HL-60 (cell line): ENCODE results near the gene OR7D2.
"Not testable (repeated sequence)": the region's sequence is repeated elsewhere in the genome, so short reads cannot be mapped to it uniquely, and the experiment has no call there.

Source experiments
- DNase-seq, 2 experiments: peaks; one replicate each; pipeline ENCODE4 v3.0.0-alpha.2; 2010 to 2020; ENCODE audit warnings: low read depth in 1 of 2, low spot score in 1 of 2
- H3K27ac ChIP-seq: fragments of 250-450 bp; sonication (Bioruptor Pico); replicated peaks from 2 replicates; pipeline ENCODE4 v1.5.1; 2020; ENCODE audit warnings: mild to moderate bottlenecking, moderate library complexity
- H3K27me3 ChIP-seq: fragments of 250-450 bp; sonication (Bioruptor Pico); 2 replicates; pipeline ENCODE4 v1.5.1; 2021; ENCODE audit warnings: mild to moderate bottlenecking, moderate library complexity; ENCODE audit not compliant: insufficient read depth, poor library complexity, severe bottlenecking
- H3K4me3 ChIP-seq: replicated peaks from 2 replicates; pipeline ENCODE4 v1.5.1; 2011; ENCODE audit warnings: mild to moderate bottlenecking, control low read depth, low read length; ENCODE audit not compliant: insufficient read depth
- GABPA ChIP-seq: IDR thresholded peaks from 2 replicates; pipeline ENCODE4 v1.6.1; 2012; ENCODE audit warnings: low read depth
- POLR2AphosphoS5 ChIP-seq: IDR thresholded peaks from 2 replicates; pipeline ENCODE4 v1.6.1; 2012; ENCODE audit warnings: low read depth
- SPI1 ChIP-seq: IDR thresholded peaks from 2 replicates; pipeline ENCODE4 v1.6.1; 2012; ENCODE audit warnings: low read depth, mild to moderate bottlenecking, borderline replicate concordance
- TF ChIP-seq, protein P1 (sequence below): IDR thresholded peaks from 2 replicates; pipeline ENCODE4 v1.6.1; 2012; ENCODE audit warnings: low read depth; ENCODE audit not compliant: insufficient replicate concordance
- TF ChIP-seq, protein P2 (sequence below): IDR thresholded peaks from one replicate; pipeline ENCODE4 v1.5.1; 2011; ENCODE audit warnings: low read length, control low read depth, inconsistent platforms; ENCODE audit not compliant: insufficient read depth

OR7D2 gene

DNA sequence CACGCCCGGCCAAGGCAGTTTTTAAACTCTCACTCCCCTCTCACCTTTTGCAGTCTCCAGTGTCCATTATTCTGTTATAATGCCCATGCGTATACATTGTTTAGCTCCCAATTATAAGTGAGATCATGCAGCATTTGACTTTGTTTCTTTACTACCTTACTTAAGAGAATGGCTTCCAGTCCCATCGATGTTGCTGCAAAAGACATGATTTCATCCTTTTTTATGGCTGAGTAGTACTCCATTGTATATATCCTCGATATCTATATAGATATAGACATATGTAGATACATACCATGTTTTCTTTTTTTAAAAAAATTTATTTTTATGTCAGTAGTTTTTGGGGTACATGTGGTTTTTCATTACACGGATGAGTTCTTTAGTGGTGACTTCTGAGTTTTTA lies 8.4 kb downstream of the OR7D2 start:
- Histone ChIP-seq H3K27me3 (no peaks in the 10 kb centered on the region), H3K27ac (no peak overlapping the region), H3K4me3 (no peak overlapping the region)
- no peak for DNase-seq
- no peak for TF ChIP-seq POLR2AphosphoS5
- TF ChIP-seq, protein P1, sequence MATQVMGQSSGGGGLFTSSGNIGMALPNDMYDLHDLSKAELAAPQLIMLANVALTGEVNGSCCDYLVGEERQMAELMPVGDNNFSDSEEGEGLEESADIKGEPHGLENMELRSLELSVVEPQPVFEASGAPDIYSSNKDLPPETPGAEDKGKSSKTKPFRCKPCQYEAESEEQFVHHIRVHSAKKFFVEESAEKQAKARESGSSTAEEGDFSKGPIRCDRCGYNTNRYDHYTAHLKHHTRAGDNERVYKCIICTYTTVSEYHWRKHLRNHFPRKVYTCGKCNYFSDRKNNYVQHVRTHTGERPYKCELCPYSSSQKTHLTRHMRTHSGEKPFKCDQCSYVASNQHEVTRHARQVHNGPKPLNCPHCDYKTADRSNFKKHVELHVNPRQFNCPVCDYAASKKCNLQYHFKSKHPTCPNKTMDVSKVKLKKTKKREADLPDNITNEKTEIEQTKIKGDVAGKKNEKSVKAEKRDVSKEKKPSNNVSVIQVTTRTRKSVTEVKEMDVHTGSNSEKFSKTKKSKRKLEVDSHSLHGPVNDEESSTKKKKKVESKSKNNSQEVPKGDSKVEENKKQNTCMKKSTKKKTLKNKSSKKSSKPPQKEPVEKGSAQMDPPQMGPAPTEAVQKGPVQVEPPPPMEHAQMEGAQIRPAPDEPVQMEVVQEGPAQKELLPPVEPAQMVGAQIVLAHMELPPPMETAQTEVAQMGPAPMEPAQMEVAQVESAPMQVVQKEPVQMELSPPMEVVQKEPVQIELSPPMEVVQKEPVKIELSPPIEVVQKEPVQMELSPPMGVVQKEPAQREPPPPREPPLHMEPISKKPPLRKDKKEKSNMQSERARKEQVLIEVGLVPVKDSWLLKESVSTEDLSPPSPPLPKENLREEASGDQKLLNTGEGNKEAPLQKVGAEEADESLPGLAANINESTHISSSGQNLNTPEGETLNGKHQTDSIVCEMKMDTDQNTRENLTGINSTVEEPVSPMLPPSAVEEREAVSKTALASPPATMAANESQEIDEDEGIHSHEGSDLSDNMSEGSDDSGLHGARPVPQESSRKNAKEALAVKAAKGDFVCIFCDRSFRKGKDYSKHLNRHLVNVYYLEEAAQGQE, result no peak
- TF ChIP-seq, protein P2, sequence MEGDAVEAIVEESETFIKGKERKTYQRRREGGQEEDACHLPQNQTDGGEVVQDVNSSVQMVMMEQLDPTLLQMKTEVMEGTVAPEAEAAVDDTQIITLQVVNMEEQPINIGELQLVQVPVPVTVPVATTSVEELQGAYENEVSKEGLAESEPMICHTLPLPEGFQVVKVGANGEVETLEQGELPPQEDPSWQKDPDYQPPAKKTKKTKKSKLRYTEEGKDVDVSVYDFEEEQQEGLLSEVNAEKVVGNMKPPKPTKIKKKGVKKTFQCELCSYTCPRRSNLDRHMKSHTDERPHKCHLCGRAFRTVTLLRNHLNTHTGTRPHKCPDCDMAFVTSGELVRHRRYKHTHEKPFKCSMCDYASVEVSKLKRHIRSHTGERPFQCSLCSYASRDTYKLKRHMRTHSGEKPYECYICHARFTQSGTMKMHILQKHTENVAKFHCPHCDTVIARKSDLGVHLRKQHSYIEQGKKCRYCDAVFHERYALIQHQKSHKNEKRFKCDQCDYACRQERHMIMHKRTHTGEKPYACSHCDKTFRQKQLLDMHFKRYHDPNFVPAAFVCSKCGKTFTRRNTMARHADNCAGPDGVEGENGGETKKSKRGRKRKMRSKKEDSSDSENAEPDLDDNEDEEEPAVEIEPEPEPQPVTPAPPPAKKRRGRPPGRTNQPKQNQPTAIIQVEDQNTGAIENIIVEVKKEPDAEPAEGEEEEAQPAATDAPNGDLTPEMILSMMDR, result no peak
- no peak for TF ChIP-seq GABPA
- TF ChIP-seq SPI1, result no peak

DNA sequence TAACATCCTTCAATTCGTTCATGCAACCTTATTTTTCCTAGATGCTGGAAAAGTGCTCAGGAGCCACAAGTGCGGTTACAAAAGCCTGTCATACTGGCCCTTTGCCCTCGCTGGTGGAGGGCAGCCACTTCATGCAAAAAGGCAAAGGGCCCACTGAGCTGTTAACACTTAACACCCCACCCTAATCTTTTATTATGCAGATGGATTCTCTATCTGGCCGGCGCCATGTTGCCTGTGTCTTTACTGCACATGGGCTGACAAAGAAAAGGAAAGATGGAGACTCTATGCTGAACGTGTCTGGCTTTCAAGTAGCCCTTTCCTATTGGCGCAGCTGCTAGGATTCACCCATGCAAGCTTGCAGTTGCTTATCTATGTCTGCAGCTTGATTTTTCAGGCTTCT lies 10.8 kb downstream of the OR7D2 start:
- no peak overlapping the region for H3K4me3 ChIP-seq
- TF ChIP-seq, protein P1, result no peak
- H3K27ac ChIP-seq, result no peak overlapping the region
- no peak for DNase-seq
- H3K27me3 ChIP-seq, result no peaks in the 10 kb centered on the region

DNA sequence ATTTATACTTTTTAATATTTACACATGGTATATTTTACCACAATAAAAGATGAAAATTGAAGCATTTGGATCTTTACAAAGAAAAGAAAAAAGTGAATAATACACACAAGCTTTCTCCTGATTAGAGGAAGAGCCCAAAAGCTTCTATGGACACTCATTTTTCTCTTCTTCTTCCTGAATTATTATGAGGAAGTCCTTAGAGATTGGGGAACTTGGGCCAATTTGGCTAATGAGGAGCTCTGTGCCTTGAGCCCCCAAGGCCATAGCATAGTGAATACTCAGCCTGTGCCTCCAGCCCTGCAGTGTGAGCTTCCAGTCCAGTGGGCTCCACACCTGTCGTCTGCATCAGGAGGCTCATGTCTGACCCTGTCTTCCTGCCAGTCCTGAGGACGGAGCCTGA lies 19.3 kb downstream of the OR7D2 start:
- TF ChIP-seq SPI1, result peak; percentile 73
- H3K27ac ChIP-seq, H3K4me3 ChIP-seq, H3K27me3 ChIP-seq: not testable (repeated sequence)
- peak in 1 of 2 experiments; percentile 35 for DNase-seq

DNA sequence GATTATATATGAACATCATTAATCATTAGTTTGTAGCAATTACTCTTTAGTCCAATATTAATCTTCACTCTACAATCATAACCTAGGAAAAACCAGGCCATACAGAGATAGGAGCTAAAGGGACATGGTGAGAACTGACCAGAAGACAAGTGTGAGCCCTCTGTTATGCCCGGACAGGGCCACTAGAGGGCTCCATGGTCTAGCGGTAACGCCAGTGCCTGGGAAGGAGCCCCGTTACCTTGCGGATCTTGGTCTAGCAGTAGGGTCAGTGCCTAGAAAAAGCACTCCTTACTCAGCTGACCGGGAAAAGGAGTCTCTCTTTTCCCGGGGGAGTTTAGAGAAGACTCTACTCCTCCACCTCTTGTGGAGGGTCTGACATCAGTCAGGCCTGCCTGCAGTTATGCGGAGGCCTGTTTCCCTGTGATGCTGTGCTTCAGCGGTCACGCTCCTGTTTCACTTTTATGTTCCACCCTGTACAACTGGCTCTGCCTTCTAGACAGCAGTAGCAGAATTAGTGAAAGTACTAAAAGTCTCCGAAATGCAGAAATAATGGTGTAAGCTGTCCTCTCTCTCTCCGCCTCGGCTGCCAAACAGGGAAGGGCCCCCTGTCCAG lies 26.8 kb downstream of the OR7D2 start:
- TF ChIP-seq, protein P2, result peak; percentile 73
- TF ChIP-seq, protein P1, result no peak
- H3K27ac ChIP-seq, result no peak overlapping the region
- DNase-seq, result peak; percentile 10 to 55
- H3K4me3 ChIP-seq, result no peak overlapping the region
- H3K27me3 ChIP-seq, result no peaks in the 10 kb centered on the region
